IMR-90 (cell line): ENCODE measurements around the gene FJX1. TPM values are rescaled to one million over a fixed set of nuclear protein-coding genes. Genes with fewer than 3 reads are reported as not detected.

ENCODE experiments used
- ATAC-seq: fragments of 200-7000 bp; cut with Tn5 transposase; 2 replicates; pipeline ENCODE4 v1.9.1; 2020; ENCODE audit warnings: low read depth, mild to moderate bottlenecking, moderate library complexity
- BruUV-seq: library from RNA; stranded (reverse); fragments of 400-500 nt; replicated peaks from 2 replicates; lab custom pipeline; 2021; lab: Mats Ljungman, UMichigan
- CTCF ChIA-PET: fragments of 300-600 bp; formaldehyde crosslinking; extraction: SDS; loops from one replicate; lab custom pipeline; 2021; ENCODE audit warnings: antibody characterized with exemption; lab: Yijun Ruan, JAX
- POLR2A ChIA-PET: fragments of 300-600 bp; sonication (Branson Sonifier 250); formaldehyde crosslinking; loops from one replicate; lab custom pipeline; 2022; ENCODE audit warnings: antibody characterized with exemption; ENCODE audit not compliant: unreplicated experiment; lab: Charles Lee
- DNase-seq: peaks from one replicate; pipeline ENCODE4 v3.0.0; 2013
- H2AFZ ChIP-seq: replicated peaks from 2 replicates; pipeline ENCODE3; 2013; ENCODE audit warnings: low read length, mild to moderate bottlenecking; ENCODE audit not compliant: poor library complexity
- H2AK5ac ChIP-seq: 2 replicates; pipeline ENCODE4 v1.6.1; 2013; ENCODE audit warnings: low read depth, low read length, inconsistent platforms
- H2AK9ac ChIP-seq: replicated peaks from 2 replicates; pipeline ENCODE3; 2013; ENCODE audit warnings: mild to moderate bottlenecking, low read depth, low read length, moderate library complexity; ENCODE audit not compliant: poor library complexity
- H2BK120ac ChIP-seq: 2 replicates; pipeline ENCODE4 v1.6.1; 2013; ENCODE audit warnings: low read depth, low read length, inconsistent platforms
- H2BK15ac ChIP-seq: 3 replicates; pipeline ENCODE4 v1.6.1; 2013; ENCODE audit warnings: low read depth, low read length, inconsistent platforms
- H2BK20ac ChIP-seq: 2 replicates; pipeline ENCODE4 v1.6.1; 2013; ENCODE audit warnings: low read depth, mild to moderate bottlenecking, inconsistent platforms, low read length, moderate library complexity
- H2BK5ac ChIP-seq: 2 replicates; pipeline ENCODE4 v1.6.1; 2013; ENCODE audit warnings: mild to moderate bottlenecking, low read depth, low read length, inconsistent platforms; ENCODE audit not compliant: poor library complexity, severe bottlenecking
- H3K14ac ChIP-seq: replicated peaks from 2 replicates; pipeline ENCODE4 v1.6.1; 2013; ENCODE audit warnings: low read depth, low read length, inconsistent platforms
- H3K18ac ChIP-seq: 2 replicates; pipeline ENCODE4 v1.6.1; 2013; ENCODE audit warnings: low read depth, low read length, control low read depth
- H3K23ac ChIP-seq: 2 replicates; pipeline ENCODE4 v1.6.1; 2013; ENCODE audit warnings: low read depth, low read length, inconsistent platforms
- H3K27ac ChIP-seq: 2 replicates; pipeline ENCODE4 v1.5.1; 2013; ENCODE audit warnings: mild to moderate bottlenecking, control low read depth, low read length; ENCODE audit not compliant: insufficient read depth
- H3K27me3 ChIP-seq: 2 replicates; pipeline ENCODE4 v1.6.1; 2013; ENCODE audit warnings: low read length; ENCODE audit not compliant: control insufficient read depth, insufficient read depth
- H3K36me3 ChIP-seq: 2 replicates; pipeline ENCODE4 v1.6.1; 2013; ENCODE audit warnings: low read length, mixed read lengths; ENCODE audit not compliant: control insufficient read depth, insufficient read depth
- H3K4ac ChIP-seq: 2 replicates; pipeline ENCODE4 v1.6.1; 2013; ENCODE audit warnings: low read depth, low read length, inconsistent platforms
- H3K4me1 ChIP-seq: 2 replicates; pipeline ENCODE4 v1.6.1; 2013; ENCODE audit warnings: low read length, mixed read lengths; ENCODE audit not compliant: control insufficient read depth, insufficient read depth
- H3K4me2 ChIP-seq: 2 replicates; pipeline ENCODE4 v1.6.1; 2013; ENCODE audit warnings: low read depth, mild to moderate bottlenecking, control low read depth, low read length, moderate library complexity
- H3K4me3 ChIP-seq: 2 replicates; pipeline ENCODE4 v1.5.1; 2013; ENCODE audit warnings: low read depth, mild to moderate bottlenecking, control low read depth, low read length, moderate library complexity; ENCODE audit not compliant: insufficient read depth
- H3K56ac ChIP-seq: 2 replicates; pipeline ENCODE4 v1.6.1; 2013; ENCODE audit warnings: low read length, inconsistent platforms; ENCODE audit not compliant: insufficient read depth; ENCODE audit errors: extremely low read depth
- H3K79me1 ChIP-seq, 2 experiments: 2 replicates each; pipeline ENCODE4 v1.6.1; 2013; ENCODE audit warnings: low read length in 2 of 2, inconsistent platforms in 1 of 2, low read depth in 1 of 2
- H3K9ac ChIP-seq: 2 replicates; pipeline ENCODE4 v1.6.1; 2013; ENCODE audit warnings: low read depth, low read length, control low read depth
- H3K9me1 ChIP-seq: 2 replicates; pipeline ENCODE4 v1.6.1; 2013; ENCODE audit warnings: low read length, inconsistent platforms; ENCODE audit not compliant: insufficient read depth
- H3K9me3 ChIP-seq: 2 replicates; pipeline ENCODE4 v1.6.1; 2013; ENCODE audit warnings: low read length; ENCODE audit not compliant: control insufficient read depth, insufficient read depth
- H4K20me1 ChIP-seq: 2 replicates; pipeline ENCODE4 v1.6.1; 2013; ENCODE audit warnings: low read length, inconsistent platforms; ENCODE audit not compliant: insufficient read depth
- H4K5ac ChIP-seq: 2 replicates; pipeline ENCODE4 v1.6.1; 2013; ENCODE audit warnings: mild to moderate bottlenecking, low read depth, low read length, control low read depth
- H4K8ac ChIP-seq, 2 experiments: 2 replicates each; pipeline ENCODE4 v1.6.1; 2013; ENCODE audit warnings: low read depth in 2 of 2, low read length in 2 of 2, control low read depth in 1 of 2, inconsistent platforms in 1 of 2
- H4K91ac ChIP-seq: 2 replicates; pipeline ENCODE4 v1.6.1; 2013; ENCODE audit warnings: low read depth, low read length, inconsistent platforms; ENCODE audit not compliant: insufficient read depth
- CEBPB ChIP-seq: IDR thresholded peaks from 2 replicates; pipeline ENCODE4 v1.6.1; 2012; ENCODE audit warnings: low read depth, low read length, improper control_type of control experiment
- CHD1 ChIP-seq: IDR thresholded peaks from 2 replicates; pipeline ENCODE4 v1.6.1; 2012; ENCODE audit warnings: low read depth, low read length, improper control_type of control experiment
- CTCF ChIP-seq: conservative IDR thresholded peaks from 2 replicates; pipeline ENCODE4 v1.5.1; 2012; ENCODE audit warnings: mild to moderate bottlenecking, low read depth, low read length, improper control_type of control experiment
- ELK1 ChIP-seq: fragments of 150-350 bp; IDR thresholded peaks from 2 replicates; pipeline ENCODE4 v1.6.1; 2016; ENCODE audit warnings: low read depth, mild to moderate bottlenecking, low read length, moderate library complexity, borderline replicate concordance
- FOS ChIP-seq: fragments of 150-350 bp; IDR thresholded peaks from 2 replicates; pipeline ENCODE4 v1.6.1; 2016; ENCODE audit warnings: low read depth, low read length
- RFX5 ChIP-seq: IDR thresholded peaks from 2 replicates; pipeline ENCODE4 v1.8.0; 2012; ENCODE audit warnings: low read depth, mild to moderate bottlenecking, low read length, moderate library complexity
- WGBS, 2 experiments: methylation state at CpG; one replicate each; pipeline versions ENCODE4 v1.1.5 to v1.1.7; 2013; ENCODE audit warnings: missing lambda C conversion rate in 2 of 2; ENCODE audit not compliant: insufficient read length in 1 of 2; ENCODE audit errors: extremely low coverage in 2 of 2; 5-methylcytosine and 5-hydroxymethylcytosine counted together
- dilution Hi-C: fragments of 300-500 bp; cut with HindIII; formaldehyde crosslinking; loops from one replicate; pipeline ENCODE4 v1.14.3; 2018; ENCODE audit warnings: low sequenced_read_pairs; ENCODE audit not compliant: unreplicated experiment
- in situ Hi-C: fragments of 300-500 bp; cut with MboI; formaldehyde crosslinking; loops from 3 replicates; pipeline ENCODE4 v1.14.3; 2019; ENCODE audit warnings: low sequenced_read_pairs, inconsistent platforms, mixed read lengths
- intact Hi-C: fragments of 100-400 bp; cut with micrococcal nuclease; formaldehyde crosslinking; loops from 2 replicates; pipeline ENCODE4 v1.10.0; 2022
- polyA plus RNA-seq, 3 experiments: library from polyadenylated mRNA; depleted of rRNA; stranded (reverse); fragments of >200 nt; gene quantifications; 2 replicates each; pipeline ENCODE4 v1.2.3, GENCODE V29; 2012; ENCODE audit warnings: low replicate concordance in 1 of 3
- total RNA-seq: library from RNA; depleted of rRNA; stranded (reverse); fragments of >200 nt; gene quantifications from 2 replicates; pipeline ENCODE4 v1.2.3, GENCODE V29; 2012

FJX1 gene
- total and polyA plus RNA-seq, 2 of the 4 experiments (the other 2 are of a cell fraction) = 8.4 to 11.2 TPM

GRCh38 chr11:35621620-35622019 lies 3.4 kb downstream of the FJX1 start:
- TF ChIP-seq ELK1 (no peak), CTCF (no peak), FOS (no peak), CEBPB (no peak), RFX5 (no peak), CHD1 (no peak)
- H2AK9ac ChIP-seq = no peak overlapping the region
- 0 out of 2 replicates have a peak overlapping the region, but pooled peaks have one; percentile 18 for H2AK5ac ChIP-seq
- dilution Hi-C loops = no loop called here
- H4K8ac ChIP-seq = peak overlapping the region; percentile 44 to 73; a peak in 2 of 4 replicates
- H3K27me3 ChIP-seq = no peaks in the 10 kb centered on the region
- no peaks in the 10 kb centered on the region for H3K9me3 ChIP-seq
- H2BK120ac ChIP-seq = peak overlapping the region; percentile 50; the same call in 1 of the 2 replicates
- ATAC-seq (no peak), DNase-seq (no peak)
- no peak overlapping the region for H2AFZ ChIP-seq
- H2BK5ac ChIP-seq = peak overlapping the region; percentile 94
- peaks cover 14 to 33% of the 10 kb centered on the region in 2 experiments for H3K79me1 ChIP-seq
- peak overlapping the region; percentile 39; the same call in 1 of the 2 replicates for H3K27ac ChIP-seq
- intact Hi-C loops = loop anchor here (2.0 to 10.0 kb wide), 4 partner anchors 41 to 166 kb away; partner anchors contain the start of gene TRIM44
- H4K5ac ChIP-seq = no peak overlapping the region
- H3K23ac ChIP-seq = peak overlapping the region; percentile 21; the same call in 1 of the 2 replicates
- peaks cover 13% of the 10 kb centered on the region for H3K9me1 ChIP-seq
- peak overlapping the region; percentile 76; the same call in 1 of the 3 replicates for H2BK15ac ChIP-seq
- peak overlapping the region; percentile 49; the same call in 1 of the 2 replicates for H3K4ac ChIP-seq
- CTCF ChIA-PET = no interaction called here
- H3K14ac ChIP-seq = peak overlapping the region; percentile 24; the same call in 1 of the 2 replicates
- no peaks in the 10 kb centered on the region; the same call in 1 of the 2 replicates for H4K20me1 ChIP-seq
- no peak overlapping the region for H3K4me3 ChIP-seq
- H2BK20ac ChIP-seq = 0 out of 2 replicates have a peak overlapping the region, but pooled peaks have one; percentile 18
- H3K9ac ChIP-seq = no peak overlapping the region
- POLR2A ChIA-PET = no interaction called here
- no CpG with 5 or more reads among the region's 2 CpGs for WGBS, 2 experiments
- H3K4me1 ChIP-seq = peaks cover 15% of the 10 kb centered on the region
- in situ Hi-C loops = loop anchor here (25.0 kb wide), 1 partner anchor 841 kb away; no protein-coding TSS in a partner anchor
- peak overlapping the region; percentile 65 for H4K91ac ChIP-seq
- H3K4me2 ChIP-seq = peak overlapping the region; percentile 69; the same call in 1 of the 2 replicates
- no peak overlapping the region; the same call in 1 of the 2 replicates for H3K18ac ChIP-seq
- no TSS peak for BruUV-seq
- H3K56ac ChIP-seq = 0 out of 2 replicates have a peak overlapping the region, but pooled peaks have one; percentile 29
- no peaks in the 10 kb centered on the region for H3K36me3 ChIP-seq
